ENCODE results near the gene CDK9.

The CDK9 gene

DNA sequence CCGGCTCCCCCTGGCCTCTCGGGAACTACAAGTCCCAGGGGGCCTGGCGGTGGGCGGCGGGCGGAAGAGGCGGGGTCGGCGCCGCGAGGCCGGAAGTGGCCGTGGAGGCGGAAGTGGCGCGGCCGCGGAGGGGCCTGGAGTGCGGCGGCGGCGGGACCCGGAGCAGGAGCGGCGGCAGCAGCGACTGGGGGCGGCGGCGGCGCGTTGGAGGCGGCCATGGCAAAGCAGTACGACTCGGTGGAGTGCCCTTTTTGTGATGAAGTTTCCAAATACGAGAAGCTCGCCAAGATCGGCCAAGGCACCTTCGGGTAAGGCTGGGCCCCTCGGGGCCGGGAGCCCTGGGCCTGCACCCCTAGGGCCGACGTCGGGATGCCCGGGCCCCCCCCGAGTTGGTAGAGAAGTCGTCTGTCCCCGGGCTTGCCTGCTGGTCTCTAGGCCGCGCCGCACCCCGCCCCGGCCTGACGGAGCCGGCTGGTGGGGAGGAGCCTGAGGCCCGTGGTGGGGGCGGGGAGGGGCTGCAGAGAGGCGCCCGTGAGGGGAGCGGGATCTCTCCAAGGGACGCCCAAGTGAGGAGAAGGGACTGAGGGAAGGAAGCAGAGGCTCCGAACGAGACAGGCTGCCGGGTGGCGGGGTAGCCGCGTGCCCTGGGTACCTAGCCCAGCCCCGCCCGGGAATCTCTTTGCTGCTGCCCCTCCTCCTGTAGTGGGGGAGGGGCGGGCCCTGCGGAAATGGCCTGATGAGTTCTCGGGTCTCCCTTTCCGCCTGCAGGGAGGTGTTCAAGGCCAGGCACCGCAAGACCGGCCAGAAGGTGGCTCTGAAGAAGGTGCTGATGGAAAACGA is at the start of gene CDK9:
CDK9 (plus strand) TSS at position 102 of the 840 bp plus-strand sequence; CDS start at position 217, 115 bp downstream.
- TF ChIP-seq, protein P1, sequence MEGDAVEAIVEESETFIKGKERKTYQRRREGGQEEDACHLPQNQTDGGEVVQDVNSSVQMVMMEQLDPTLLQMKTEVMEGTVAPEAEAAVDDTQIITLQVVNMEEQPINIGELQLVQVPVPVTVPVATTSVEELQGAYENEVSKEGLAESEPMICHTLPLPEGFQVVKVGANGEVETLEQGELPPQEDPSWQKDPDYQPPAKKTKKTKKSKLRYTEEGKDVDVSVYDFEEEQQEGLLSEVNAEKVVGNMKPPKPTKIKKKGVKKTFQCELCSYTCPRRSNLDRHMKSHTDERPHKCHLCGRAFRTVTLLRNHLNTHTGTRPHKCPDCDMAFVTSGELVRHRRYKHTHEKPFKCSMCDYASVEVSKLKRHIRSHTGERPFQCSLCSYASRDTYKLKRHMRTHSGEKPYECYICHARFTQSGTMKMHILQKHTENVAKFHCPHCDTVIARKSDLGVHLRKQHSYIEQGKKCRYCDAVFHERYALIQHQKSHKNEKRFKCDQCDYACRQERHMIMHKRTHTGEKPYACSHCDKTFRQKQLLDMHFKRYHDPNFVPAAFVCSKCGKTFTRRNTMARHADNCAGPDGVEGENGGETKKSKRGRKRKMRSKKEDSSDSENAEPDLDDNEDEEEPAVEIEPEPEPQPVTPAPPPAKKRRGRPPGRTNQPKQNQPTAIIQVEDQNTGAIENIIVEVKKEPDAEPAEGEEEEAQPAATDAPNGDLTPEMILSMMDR (IDR thresholded peaks at IDR 0.05; ENCODE audit: low read length, missing control alignments) = no peak
- H3K4me3 ChIP-seq (replicated peaks; ENCODE audit: low read depth, low read length) = peak within 1 kb of the TSS; percentile 91
- DNase-seq (ENCODE audit: low read depth) = peak; percentile 90

DNA sequence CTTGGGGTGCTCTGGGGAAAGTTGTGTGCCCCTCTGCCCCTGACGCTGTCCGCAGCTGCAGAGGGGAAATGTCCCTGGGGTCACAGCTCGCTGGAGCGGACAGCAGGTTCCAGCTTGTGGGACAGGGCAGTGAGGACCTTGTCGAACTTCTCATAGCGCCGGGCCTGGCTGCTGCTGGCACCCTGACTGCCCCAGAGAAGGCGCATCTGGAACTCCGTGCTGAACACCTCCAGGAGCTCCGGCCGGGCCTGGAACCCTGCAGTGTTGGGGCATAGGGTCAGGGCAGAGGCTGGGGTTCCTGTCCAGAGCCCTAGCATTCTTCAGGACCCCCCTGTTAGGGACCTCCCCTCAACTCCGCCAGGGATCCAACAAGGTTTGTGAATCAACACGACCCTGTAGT is 47.2 kb upstream of the CDK9 start:
- no peak for DNase-seq (ENCODE audit: low read depth)
- no peak overlapping the region for H3K4me3 ChIP-seq (replicated peaks; ENCODE audit: low read depth, low read length)
- TF ChIP-seq, protein P1 (IDR thresholded peaks at IDR 0.05; ENCODE audit: low read length, missing control alignments) = no peak

DNA sequence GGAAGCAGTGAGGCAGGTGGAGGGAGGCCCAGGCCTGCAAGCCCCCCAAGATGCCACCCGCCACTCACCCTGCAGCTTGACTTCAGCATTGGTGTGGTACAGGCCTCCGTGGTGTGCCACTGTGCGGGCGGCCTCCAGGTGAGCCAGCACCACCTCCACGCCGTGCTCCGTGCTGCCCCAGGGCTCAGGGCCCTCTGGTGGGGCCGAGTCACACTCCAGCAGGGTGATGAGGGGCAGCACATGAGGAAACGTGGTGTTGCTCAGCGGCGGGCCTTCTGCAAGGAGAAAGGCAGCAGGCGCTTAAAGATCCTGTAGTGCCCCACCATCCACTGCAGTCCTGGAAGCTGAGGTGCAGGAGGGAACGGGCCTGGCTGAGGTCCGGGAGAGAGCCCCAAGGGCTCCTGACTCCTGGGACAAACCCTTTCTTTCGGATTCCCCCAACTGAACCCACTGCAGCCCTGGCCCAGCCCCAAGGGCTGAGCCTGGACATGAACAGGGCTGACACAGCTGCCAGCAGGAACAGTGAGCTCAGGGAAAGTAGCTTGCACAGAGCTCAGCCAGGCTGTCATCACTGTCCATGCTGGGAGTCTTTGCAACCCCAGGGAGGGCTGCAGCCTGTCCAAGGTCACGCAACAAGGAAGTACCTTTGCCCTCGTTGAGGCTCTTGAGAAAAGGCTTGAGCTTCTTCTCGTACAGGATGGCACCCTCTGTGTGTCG is 46.1 kb upstream of the CDK9 start:
- DNase-seq (ENCODE audit: low read depth) = no peak
- H3K4me3 ChIP-seq (replicated peaks; ENCODE audit: low read depth, low read length) = no peak overlapping the region
- TF ChIP-seq, protein P1 (IDR thresholded peaks at IDR 0.05; ENCODE audit: low read length, missing control alignments) = no peak

DNA sequence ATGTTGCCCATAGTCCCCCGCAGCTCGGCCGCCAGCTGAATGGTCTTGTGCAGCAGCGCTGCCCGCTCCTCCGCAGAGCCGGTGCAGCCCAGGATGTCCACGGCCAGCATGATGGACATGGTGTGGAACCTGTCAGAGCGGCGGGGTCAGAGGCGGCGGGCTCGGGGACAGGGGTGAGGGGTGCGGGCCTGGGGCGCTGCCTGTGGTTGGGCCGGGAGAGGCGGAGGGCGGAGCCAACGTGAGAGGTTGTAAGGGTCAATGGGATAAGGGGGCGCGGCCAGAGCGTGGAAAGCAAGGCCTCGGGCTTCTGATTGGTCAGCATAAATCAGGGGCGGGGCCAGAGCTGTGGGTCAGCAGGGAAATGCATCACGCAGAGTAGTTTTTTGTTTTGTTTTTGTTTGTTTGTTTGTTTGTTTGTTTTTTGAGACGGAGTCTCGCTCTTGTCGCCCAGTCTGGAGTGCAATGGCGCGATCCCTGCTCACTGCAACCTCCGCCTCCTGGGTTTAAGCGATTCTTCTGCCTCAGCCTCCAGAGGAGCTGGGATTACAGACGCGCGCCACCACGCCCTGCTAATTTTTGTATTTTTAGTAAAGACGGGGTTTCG is 43.9 kb upstream of the CDK9 start:
- no peak for DNase-seq (ENCODE audit: low read depth)
- TF ChIP-seq, protein P1 (IDR thresholded peaks at IDR 0.05; ENCODE audit: low read length, missing control alignments) = no peak

DNA sequence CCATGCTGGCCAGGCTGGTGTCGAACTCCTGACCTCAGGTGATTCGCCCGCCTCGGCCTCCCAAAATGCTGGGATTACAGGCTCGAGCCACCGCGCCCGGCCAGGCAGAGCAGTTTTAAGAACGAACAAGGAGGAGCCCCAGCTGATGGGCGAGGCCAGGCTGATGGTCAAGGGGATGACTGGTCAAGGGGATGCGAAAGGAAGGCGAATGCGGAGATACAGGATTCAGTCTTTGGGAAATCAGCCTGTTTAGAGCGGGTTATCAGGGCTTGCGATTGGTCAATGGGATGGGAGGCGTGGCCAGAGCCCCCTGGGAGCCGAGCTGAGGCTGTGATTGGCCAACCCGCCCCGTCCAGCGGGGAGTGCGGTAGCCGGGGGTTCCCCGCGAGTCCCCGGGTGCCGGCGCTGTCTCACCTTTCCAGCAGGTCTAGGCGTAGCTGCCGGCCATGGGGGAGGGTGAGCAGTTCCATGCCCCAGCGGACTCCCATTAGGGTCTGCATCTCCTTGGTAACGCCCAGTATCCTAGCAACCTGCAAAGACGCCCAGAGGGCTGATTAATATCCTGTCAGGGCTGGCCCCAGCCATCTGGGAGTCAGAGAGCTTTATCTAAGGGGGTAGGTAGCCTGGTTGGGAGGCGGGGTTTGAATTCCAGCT is 43.3 kb upstream of the CDK9 start:
- DNase-seq (ENCODE audit: low read depth) = peak; percentile 44
- no peak overlapping the region for H3K4me3 ChIP-seq (replicated peaks; ENCODE audit: low read depth, low read length)

More for the DNA sequence above, 43.9 kb upstream of the CDK9 start:
- H3K4me3 ChIP-seq (replicated peaks; ENCODE audit: low read depth, low read length) = no peak overlapping the region

More for the DNA sequence above, 43.3 kb upstream of the CDK9 start:
- TF ChIP-seq, protein P1 (IDR thresholded peaks at IDR 0.05; ENCODE audit: low read length, missing control alignments) = no peak

Data from fibroblast of pulmonary artery (primary cell).